Epithelial cell of esophagus (primary cell): ENCODE measurements around the gene CLEC4M.
"Not testable (repeated sequence)": the region's sequence is repeated elsewhere in the genome, so short reads cannot be mapped to it uniquely, and the experiment has no call there.

Experiments
- DNase-seq: peaks from one replicate; pipeline ENCODE4 v3.0.0; 2010; ENCODE audit warnings: low read depth
- H3K4me3 ChIP-seq: 2 replicates; pipeline ENCODE4 v1.5.1; 2011; ENCODE audit warnings: mild to moderate bottlenecking, low read length, control low read depth
- CTCF ChIP-seq: IDR thresholded peaks from 2 replicates; pipeline ENCODE4 v1.5.1; 2011; ENCODE audit warnings: low read depth, mild to moderate bottlenecking, low read length, control low read depth, inconsistent platforms; ENCODE audit not compliant: insufficient read depth; ENCODE audit errors: missing control alignments

Gene CLEC4M

DNA sequence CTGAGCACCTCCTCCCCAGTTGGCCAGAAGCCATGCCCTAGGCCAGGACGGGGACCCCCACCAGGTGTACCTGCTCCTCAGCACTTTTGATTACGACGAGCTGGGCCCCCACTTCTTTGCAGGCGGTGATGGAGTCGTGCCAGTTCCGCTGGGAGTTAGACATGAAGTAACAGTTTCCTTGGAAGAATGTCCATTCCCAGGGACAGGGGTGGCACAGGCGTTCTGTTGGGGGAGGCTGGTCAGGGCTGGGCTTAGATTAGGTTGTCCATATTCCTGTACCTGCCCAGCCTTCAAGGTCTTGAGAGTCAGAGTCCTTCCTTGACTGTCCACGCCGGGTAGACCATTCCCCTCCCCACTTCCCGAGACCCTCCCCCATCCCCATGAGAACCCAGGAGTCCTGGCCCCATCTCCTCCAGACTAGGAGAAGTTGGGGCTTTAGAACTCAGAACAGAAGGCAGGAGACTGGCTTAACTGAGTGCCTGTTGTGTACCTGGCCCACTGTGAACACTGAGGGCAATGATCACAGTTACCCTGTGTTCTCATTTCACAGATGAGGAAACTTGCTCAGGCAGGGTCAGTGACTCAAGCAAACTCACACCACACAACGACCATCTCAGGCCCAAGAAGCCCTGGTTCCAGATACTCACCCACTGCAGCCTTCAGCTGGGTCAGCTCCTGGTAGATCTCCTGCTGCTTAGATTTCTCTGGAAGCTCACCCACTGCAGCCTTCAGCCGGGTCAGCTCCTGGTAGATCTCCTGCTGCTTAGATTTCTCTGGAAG lies 18.0 kb upstream of the CLEC4M start:
- no peak for TF ChIP-seq CTCF
- no peak for DNase-seq
- no peak overlapping the region for H3K4me3 ChIP-seq

DNA sequence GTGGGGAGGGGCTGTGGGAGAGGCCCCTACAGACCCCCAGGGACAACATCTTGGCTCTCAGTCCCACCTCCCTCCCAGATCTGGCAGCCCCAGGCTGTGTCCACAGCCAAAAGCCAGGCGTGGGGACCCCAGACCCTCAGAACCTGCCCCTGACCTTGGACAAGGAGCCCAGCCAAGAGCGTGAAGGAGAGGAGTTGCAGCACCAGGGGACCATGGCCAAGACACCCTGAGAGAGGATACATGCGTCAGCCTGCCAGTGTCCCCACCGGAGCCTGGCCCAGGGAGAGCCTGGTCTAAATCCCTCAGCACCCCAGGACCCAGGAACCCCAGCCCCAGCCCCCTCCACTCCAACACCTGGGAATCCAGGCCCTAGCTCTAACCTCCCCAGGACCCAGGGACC lies 16.7 kb upstream of the CLEC4M start:
- H3K4me3 ChIP-seq: not testable (repeated sequence)

DNA sequence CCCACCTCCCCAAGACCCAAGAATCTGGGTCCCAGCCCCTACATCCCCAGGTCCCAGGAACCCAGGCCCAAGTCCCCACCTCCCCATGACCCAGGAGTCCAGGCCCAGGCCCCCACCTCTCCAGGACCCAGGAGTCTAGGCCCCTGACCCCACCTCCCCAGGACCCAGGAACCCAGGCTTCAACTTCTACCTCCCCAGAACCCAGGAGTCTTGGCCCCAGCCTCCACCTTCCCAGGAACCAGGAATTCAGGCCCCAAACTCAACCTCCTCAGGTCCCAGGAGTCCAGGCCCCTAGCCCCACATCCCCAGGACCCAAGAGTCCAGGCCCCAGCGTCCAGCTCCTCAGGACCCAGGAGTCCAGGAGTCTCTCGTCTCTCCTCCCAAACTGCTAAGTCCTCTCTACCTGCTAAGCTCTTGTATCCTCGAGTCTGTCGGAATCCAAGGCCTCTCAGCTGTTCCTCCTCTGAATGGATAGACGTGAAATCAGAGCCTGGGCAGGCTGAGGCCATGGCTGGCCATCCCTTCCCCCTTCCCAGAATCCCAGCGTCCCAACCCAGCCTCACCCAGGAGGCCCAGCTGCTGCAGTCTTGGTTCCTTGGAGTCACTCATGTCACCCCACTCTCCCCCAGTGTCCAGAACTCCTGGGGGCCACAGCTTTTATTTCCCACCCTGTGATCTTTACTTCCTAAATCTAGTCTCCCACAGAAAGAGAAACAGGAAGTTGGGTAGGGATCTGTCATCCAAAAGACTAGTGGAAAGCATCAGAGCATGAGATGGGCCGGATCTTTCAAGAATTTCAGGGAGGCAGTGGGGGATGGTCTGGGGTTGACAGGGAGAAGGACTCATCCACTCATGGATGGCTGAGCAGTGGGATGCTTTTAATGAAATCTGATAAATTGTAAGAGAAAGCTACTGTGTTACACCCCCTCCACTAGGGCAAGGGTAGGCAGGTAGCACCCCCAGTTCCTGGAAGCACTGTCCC lies 15.8 kb upstream of the CLEC4M start, which contains the start of gene CD209:
Gene CD209 (minus strand): TSS at position 632 of the 982 bp plus-strand sequence. CDS start 23 bp downstream, at position 609.
- DNase-seq: no peak

More for the DNA sequence above, 16.7 kb upstream of the CLEC4M start:
- not testable (repeated sequence) for DNase-seq

GRCh38 chr19:7748171-7748570 lies 14.9 kb upstream of the CLEC4M start:
- no peak for DNase-seq
- no peak for TF ChIP-seq CTCF

More for the DNA sequence above, 15.8 kb upstream of the CLEC4M start, which contains the start of gene CD209:
- H3K4me3 ChIP-seq: no peak within 1 kb of the TSS
- no peak for TF ChIP-seq CTCF

GRCh38 chr19:7748756-7749155 lies 14.3 kb upstream of the CLEC4M start:
- H3K4me3 ChIP-seq: no peak overlapping the region
- DNase-seq: peak; percentile 21
- TF ChIP-seq CTCF: peak; percentile 14

More at GRCh38 chr19:7748171-7748570, 14.9 kb upstream of the CLEC4M start:
- H3K4me3 ChIP-seq: no peak overlapping the region

GRCh38 chr19:7751157-7751783 lies 11.8 kb upstream of the CLEC4M start:
- TF ChIP-seq CTCF: no peak
- H3K4me3 ChIP-seq: no peak overlapping the region
- DNase-seq: no peak

DNA sequence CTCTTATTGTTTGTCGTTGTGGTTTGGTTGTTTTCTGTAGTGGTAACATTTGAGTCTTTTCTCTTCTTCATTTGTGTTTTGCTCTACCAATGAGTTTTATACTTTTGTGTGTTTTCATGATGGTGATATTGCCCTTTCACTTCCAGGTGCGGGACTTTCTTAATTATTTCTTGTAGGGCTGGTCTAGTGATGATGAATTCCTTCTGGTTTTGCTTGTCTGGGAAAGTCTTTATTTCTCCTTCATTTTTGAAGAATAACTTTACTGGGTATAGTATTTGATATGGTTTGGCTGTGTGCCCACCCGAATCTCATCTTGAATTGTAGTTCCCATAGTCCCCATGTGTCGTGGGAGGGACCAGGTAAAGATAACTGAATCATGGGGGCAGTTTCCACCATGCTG lies 6.8 kb upstream of the CLEC4M start:
- H3K4me3 ChIP-seq: no peak overlapping the region
- TF ChIP-seq CTCF: no peak
- DNase-seq: no peak
